Neural progenitor cell (in vitro differentiated cells): ENCODE results near the gene ARHGAP42.

ENCODE experiments used
- EZH2 ChIP-seq: fragments of 200-600 bp; sonication (generic); IDR thresholded peaks from 2 replicates; pipeline ENCODE4 v1.6.1; 2017; ENCODE audit warnings: antibody characterized with exemption, mild to moderate bottlenecking, moderate library complexity
- EZH2phosphoT487 ChIP-seq: fragments of 200-600 bp; sonication (generic); IDR thresholded peaks from 2 replicates; pipeline ENCODE4 v1.6.1; 2017; ENCODE audit warnings: antibody characterized with exemption
- TF ChIP-seq, protein P1 (sequence below): fragments of 200-600 bp; sonication (generic); IDR thresholded peaks from 2 replicates; pipeline ENCODE4 v1.5.1; 2017; ENCODE audit warnings: antibody characterized with exemption, mild to moderate bottlenecking

DNA sequence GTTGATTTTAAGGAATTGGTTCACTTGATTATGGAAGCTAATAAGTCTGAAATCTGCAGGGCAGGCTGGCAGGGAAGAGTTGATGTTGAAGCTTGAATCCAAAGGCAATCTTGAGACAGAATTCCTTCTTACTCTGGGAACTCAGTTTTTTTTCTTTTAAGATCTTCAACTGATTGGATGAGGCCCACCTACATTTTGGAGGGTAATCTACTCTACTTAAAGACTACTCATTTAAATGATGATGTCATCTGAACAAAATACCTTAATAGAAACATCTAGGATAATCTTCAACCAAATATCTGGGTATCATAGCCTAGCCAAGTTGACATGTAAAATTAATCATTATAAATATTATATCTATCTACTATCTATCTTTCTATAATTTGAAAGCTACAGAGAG lies 279.3 kb downstream of the ARHGAP42 start:
- TF ChIP-seq, protein P1, sequence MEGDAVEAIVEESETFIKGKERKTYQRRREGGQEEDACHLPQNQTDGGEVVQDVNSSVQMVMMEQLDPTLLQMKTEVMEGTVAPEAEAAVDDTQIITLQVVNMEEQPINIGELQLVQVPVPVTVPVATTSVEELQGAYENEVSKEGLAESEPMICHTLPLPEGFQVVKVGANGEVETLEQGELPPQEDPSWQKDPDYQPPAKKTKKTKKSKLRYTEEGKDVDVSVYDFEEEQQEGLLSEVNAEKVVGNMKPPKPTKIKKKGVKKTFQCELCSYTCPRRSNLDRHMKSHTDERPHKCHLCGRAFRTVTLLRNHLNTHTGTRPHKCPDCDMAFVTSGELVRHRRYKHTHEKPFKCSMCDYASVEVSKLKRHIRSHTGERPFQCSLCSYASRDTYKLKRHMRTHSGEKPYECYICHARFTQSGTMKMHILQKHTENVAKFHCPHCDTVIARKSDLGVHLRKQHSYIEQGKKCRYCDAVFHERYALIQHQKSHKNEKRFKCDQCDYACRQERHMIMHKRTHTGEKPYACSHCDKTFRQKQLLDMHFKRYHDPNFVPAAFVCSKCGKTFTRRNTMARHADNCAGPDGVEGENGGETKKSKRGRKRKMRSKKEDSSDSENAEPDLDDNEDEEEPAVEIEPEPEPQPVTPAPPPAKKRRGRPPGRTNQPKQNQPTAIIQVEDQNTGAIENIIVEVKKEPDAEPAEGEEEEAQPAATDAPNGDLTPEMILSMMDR: no peak
- TF ChIP-seq EZH2 (no peak), EZH2phosphoT487 (no peak)
